Esophagus squamous epithelium (tissue), 4 donors: ENCODE results near the gene FER1L5.

Experiments used
- POLR2A ChIP-seq, 4 donors: fragments of 450-650 bp; IDR thresholded peaks; one replicate each; pipeline ENCODE4 v1.6.1; 2017; ENCODE audit warnings: antibody characterized with exemption in 4 of 4, mild to moderate bottlenecking in 4 of 4, moderate library complexity in 3 of 4
- TF ChIP-seq, protein P1 (sequence below), 6 experiments: fragments of 450-650 bp in 4 of 6; fragments of 200-600 bp in 2 of 6; sonication (generic) in 2 of 6; IDR thresholded peaks; one replicate each; pipeline ENCODE4 v1.5.1; 2016 to 2019; ENCODE audit warnings: antibody characterized with exemption in 6 of 6, mild to moderate bottlenecking in 4 of 6, moderate library complexity in 4 of 6

DNA sequence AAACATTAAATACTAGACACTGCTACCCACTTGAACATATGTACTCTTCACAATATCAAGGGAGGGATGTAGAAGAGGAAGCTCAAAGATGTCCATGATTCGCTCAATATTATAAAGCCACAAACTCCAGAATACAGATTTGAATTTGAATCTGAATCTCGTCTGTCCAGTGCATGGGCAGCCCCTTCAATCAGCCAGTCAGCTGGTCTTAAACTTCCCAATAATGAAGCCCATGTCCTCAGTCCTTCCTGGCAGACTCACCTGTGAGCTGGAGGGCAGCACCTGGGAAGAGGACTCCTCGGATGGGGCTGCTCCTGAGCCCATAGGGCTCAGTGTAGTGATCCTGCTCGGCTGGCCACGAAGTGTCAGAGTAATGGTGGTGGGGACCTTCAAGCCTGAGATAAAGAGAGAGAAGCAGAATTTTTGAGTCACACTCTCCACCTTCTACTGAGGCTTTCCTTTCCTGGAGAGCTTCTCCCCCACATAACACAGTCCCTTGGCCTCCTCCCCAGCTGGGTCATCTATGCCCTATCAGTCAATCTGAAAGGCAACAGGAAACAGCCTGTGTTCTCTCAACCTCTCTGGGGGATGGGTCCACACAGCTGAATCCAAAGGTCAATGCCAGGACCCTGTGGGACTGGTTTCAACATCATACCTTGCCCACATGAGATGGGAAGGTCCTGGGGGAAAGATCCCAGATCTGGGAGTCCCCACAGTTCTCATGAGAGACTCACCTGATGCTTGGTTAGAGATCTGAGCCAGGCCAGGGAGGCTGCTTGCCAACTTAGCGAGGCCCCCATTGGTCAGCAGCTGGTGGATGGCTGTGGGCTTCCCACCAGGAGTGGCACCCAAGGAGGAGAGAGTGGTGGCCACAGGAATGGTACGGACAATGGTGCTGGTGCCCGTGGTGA, 40.9 kb upstream of the FER1L5 start:
- TF ChIP-seq, protein P1, sequence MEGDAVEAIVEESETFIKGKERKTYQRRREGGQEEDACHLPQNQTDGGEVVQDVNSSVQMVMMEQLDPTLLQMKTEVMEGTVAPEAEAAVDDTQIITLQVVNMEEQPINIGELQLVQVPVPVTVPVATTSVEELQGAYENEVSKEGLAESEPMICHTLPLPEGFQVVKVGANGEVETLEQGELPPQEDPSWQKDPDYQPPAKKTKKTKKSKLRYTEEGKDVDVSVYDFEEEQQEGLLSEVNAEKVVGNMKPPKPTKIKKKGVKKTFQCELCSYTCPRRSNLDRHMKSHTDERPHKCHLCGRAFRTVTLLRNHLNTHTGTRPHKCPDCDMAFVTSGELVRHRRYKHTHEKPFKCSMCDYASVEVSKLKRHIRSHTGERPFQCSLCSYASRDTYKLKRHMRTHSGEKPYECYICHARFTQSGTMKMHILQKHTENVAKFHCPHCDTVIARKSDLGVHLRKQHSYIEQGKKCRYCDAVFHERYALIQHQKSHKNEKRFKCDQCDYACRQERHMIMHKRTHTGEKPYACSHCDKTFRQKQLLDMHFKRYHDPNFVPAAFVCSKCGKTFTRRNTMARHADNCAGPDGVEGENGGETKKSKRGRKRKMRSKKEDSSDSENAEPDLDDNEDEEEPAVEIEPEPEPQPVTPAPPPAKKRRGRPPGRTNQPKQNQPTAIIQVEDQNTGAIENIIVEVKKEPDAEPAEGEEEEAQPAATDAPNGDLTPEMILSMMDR (IDR thresholded peaks at IDR 0.05), result no peak
- no peak for TF ChIP-seq POLR2A (IDR thresholded peaks at IDR 0.05)
